Stimulated activated CD8-positive, alpha-beta memory T cell treated with anti-CD3 and anti-CD28 coated beads, Interleukin-15, amount 100 ng/mL, for 24 hours (primary cell): ENCODE results near the gene SMG9.
"Not testable (repeated sequence)": the region's sequence is repeated elsewhere in the genome, so short reads cannot be mapped to it uniquely, and the experiment has no call there.

Source experiments
- DNase-seq: peaks from one replicate; pipeline ENCODE4 v3.0.0-alpha.2; 2020; ENCODE audit warnings: low read depth

SMG9 gene

DNA sequence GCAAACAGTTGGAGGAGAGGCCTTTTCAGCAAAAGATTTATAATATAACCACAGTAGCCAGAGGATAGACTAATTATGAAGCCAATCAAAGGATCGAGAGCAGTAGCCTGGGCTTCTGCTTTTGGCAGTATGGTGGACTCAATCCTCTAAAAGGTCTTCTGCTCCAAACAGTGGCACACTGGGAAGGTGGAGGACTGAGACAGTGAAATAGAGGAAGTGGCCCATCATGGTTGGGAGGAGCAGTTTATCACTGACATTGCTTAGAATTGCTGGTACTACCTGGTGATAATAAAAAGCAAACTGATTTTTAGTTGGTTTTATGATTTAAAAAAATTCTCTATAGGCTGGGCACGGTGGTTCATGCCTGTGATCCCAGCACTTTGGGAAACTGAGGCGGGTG, 63.9 kb downstream of the SMG9 start:
- no peak for DNase-seq

DNA sequence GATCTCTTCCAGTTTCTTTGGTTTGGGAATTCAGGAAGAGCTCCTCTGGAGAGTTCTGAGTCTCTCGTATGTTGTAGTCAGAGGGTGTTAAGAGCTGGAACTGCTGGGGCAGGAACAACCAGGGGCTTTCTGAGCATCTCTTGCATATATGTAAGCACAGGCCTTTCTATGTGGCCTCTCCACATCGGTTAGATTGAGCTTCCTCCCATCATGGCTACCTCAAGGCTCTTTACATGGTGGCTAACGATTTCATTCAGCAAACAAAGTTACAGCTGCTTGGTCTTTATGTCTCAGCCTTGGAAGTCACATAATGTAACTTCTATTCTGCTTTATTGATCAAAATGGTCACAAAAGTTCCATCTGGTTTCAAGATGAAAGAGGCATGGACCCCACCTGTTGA, 64.3 kb downstream of the SMG9 start:
- DNase-seq, result no peak

DNA sequence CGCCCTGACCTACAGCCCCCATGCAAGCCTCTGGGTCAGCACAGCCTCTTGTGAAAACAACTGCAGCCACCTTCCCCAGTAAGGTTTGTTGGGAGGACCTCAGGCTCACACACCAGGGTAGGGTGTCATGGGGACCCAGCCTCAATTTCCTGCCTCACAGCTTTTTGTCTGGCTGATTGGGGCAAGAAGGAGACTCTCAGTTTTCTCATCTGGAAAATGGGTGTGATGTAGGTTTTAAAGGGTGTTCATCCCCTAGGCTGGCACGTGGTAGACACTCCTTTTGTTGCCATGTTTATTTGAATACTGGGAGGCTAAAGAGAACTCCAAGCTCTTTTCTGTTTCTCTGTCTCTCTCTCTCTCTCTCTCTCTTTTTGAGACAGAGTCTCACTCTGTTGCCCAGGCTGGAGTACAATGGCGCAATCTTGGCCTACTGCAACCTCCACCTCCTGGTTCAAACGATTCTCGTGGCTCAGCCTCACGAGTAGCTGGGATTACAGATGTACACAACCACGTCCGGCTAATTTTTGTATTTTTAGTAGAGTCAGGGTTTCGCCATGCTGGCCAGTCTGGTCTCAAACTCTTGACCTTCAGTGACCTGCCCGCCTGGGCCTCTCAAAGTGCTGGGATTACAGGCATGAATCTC, 66.6 kb downstream of the SMG9 start:
- DNase-seq, result no peak

DNA sequence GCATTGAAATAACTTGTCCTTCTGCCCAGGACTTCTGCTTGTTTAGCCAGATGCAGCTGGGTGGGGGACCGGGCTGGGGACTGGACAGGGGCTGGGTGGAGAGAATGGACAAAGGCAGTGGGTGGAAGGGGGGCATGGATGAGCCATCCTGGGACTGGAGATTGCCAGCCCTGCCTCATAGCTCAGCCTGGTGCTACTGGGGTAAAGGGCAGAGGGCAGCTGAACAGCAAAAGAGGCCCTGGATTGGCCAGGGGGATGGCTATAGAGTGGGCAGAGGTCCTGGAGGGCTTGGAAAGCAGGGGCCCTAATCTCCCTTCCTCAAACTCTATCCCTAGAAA, 67.1 kb downstream of the SMG9 start:
- no peak for DNase-seq

DNA sequence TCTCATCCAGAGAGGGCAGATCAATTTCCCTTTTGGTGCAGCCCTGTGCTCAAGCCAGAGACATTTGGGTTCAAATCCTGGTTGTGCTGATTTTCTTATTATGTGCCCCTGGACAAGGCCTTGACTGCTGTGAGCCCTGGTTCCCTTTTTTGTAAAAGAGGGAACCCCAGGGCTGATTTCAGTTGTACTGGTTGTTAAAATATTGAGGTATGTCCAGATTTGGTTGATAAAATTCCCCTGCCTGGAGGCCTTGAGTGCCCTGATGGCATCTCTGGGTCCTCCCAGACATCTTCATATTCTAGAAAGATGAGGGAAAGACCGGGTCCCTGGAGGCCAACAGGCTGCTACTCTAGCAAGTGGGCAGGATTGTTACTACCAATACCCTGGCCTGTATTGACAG, 70.4 kb downstream of the SMG9 start:
- no peak for DNase-seq

DNA sequence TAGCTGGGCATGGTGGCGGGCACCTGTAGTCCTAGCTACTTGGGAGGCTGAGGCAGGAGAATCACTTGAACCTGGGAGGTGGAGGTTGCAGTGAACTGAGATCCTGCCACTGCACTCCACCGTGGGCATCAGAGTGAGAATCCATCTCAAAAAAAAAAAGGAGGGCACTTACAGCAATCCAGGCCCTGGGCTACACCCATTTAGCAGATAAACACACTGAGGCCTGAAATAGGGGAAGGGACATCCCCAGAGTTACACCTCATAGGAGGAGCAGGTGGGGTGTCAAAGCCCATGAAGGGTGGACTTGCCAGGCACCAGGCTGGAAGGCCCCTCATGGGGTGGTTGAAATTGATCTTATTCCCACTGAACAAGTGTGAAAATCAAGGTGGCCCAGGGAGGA, 70.9 kb downstream of the SMG9 start:
- DNase-seq, result no peak

GRCh38 chr19:43682824-43683661, 71.7 kb downstream of the SMG9 start:
- no peak for DNase-seq

DNA sequence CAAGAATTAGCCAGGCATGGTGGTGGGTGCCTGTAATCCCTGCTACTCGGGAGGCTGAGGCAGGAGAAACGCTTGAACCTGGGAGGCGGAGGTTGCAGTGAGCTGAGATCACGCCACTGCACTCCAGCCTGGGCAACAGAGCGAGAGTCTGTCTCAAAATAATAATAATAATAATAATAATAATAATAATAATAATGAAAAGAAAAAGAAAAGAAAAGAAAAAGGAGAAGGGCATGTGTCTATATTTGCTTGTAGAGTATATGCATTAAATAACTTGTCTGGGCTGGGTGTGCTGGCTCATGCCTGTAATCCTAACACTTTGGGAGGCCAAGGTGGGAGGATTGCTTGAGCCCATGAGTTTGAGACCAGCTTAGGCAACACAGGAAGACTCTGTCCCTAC, 72.5 kb downstream of the SMG9 start:
- DNase-seq, result not testable (repeated sequence)

DNA sequence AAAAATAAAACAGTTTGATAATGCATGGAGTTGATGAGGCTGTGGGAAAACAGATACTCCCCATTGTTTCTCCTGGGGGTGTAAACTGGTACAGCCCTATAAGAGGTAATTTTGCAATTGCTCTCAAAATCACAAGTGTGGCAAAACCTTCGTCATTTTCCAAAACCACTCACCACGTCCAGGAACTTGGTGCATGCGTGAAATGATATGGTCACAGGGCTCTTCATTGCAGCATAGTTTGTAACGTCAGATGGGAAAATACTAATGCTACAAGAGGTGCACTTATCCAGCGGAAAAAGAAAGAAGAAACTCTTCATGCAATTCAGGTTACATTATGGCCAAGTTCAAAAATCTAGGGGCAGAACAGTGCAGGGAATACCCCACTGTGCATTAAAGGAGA, 72.9 kb downstream of the SMG9 start:
- no peak for DNase-seq

- DNase-seq, result no peak
Observed at GRCh38 chr19:43678512-43679261, 76.1 kb downstream of the SMG9 start.
